ENCODE data around the gene CACNA1H. TPM values are rescaled to one million over a fixed set of nuclear protein-coding genes. Genes with fewer than 3 reads are reported as not detected.

CACNA1H gene
- total and polyA plus RNA-seq, 3 experiments from 2014 or later = 0.31 to 0.42 (median 0.40) TPM

DNA sequence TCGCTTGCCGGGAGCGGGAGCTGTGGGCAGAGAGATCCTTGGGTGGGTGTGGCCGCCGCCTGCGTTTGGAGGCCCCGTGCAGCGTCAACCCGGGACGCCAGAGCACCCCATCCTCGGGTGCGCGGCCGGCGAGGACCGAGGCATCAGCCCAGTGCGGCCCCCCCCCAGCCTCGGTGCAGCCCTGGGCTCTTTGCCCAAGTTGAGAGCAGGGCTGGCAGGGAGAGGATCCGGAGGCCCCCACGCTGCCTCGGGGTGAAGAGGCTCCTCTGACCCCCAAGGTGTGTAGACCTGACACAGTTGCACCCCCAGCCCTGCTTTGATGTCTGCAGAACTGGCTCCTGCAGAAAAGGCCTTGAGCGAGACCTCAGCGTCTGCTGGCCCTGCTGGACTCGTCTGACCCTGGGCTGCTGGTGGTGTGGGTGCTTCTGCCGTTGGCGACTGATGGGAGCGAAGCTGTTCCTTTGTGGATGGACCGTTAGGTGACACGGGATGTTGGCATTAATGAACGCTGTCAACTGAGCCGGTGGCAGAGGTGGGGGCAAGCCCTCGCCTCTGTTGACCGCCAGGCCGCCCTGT is 8.0 kb downstream of the CACNA1H start:
- DNase-seq = no peak
- no peaks in the 10 kb centered on the region for H3K4me1 Mint-ChIP-seq
- no peak overlapping the region for H3K27ac Mint-ChIP-seq
- H3K36me3 ChIP-seq (ENCODE audit: insufficient read depth, low read length) = no peaks in the 10 kb centered on the region
- H3K9me3 Mint-ChIP-seq = no peaks in the 10 kb centered on the region
- ChIA-PET CTCF (interaction anchor here (0.6 kb wide), 1 partner anchor 25 kb away, joined by 3 read pairs; no protein-coding TSS in a partner anchor), POLR2A (no interaction called here)
- H3K27ac ChIP-seq (ENCODE audit: low read depth, low read length) = no peak overlapping the region
- H3K4me3 Mint-ChIP-seq = no peak overlapping the region
- no peaks in the 10 kb centered on the region for H3K4me1 ChIP-seq (ENCODE audit: insufficient read depth, low read length)
- no peaks in the 10 kb centered on the region for H3K9me3 ChIP-seq (ENCODE audit: low read length)
- no peaks in the 10 kb centered on the region for H3K27me3 ChIP-seq (ENCODE audit: insufficient read depth, low read length, poor library complexity, severe bottlenecking)
- no peak overlapping the region for H3K4me3 ChIP-seq (ENCODE audit: low read length)
- H3K36me3 Mint-ChIP-seq = no peaks in the 10 kb centered on the region
- peaks cover 0 to 3% of the 10 kb centered on the region in 2 donors for H3K27me3 Mint-ChIP-seq

GRCh38 chr16:1162701-1163566 is 10.0 kb downstream of the CACNA1H start:
- Mint-ChIP-seq H3K4me1 (no peaks in the 10 kb centered on the region), H3K4me3 (no peak overlapping the region), H3K36me3 (no peaks in the 10 kb centered on the region), H3K9me3 (no peaks in the 10 kb centered on the region), H3K27ac (no peak overlapping the region), H3K27me3 (peaks cover 0 to 3% of the 10 kb centered on the region in 2 donors)
- Histone ChIP-seq H3K9me3 (ENCODE audit: low read length) (no peaks in the 10 kb centered on the region), H3K27ac (ENCODE audit: low read depth, low read length) (no peak overlapping the region), H3K27me3 (ENCODE audit: insufficient read depth, low read length, poor library complexity, severe bottlenecking) (no peaks in the 10 kb centered on the region), H3K4me1 (ENCODE audit: insufficient read depth, low read length) (no peaks in the 10 kb centered on the region), H3K4me3 (ENCODE audit: low read length) (no peak overlapping the region), H3K36me3 (ENCODE audit: insufficient read depth, low read length) (no peaks in the 10 kb centered on the region)
- ChIA-PET POLR2A (no interaction called here), CTCF (no interaction called here)
- no peak for DNase-seq

DNA sequence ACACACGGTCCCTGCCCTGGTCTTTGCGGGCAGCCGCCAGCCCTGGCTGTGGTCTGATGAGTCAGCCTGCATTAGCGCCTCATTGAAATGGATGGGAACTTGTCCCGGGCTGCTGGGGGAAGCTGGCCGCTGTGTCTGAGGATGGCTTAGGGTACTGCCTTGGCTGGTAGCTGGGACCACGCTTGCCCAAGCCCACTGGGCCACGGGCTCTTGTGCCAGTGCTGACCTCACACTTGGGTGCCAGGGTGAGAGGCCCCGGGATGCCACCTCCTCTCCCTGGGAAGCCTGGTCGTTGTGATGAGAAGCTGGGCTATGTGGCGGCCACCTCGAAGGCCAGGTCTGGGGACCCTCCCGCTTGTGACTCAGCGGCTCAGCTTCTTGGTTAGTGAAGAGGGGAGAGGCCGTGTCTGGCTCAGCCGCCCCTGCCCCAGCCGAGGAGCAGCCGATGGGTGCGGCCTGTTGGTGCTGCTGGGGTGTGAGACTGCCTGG is 10.7 kb downstream of the CACNA1H start:
- ChIA-PET POLR2A (no interaction called here), CTCF (no interaction called here)
- Histone ChIP-seq H3K9me3 (ENCODE audit: low read length) (no peaks in the 10 kb centered on the region), H3K36me3 (ENCODE audit: insufficient read depth, low read length) (no peaks in the 10 kb centered on the region), H3K27me3 (ENCODE audit: insufficient read depth, low read length, poor library complexity, severe bottlenecking) (no peaks in the 10 kb centered on the region), H3K4me3 (ENCODE audit: low read length) (no peak overlapping the region), H3K4me1 (ENCODE audit: insufficient read depth, low read length) (no peaks in the 10 kb centered on the region), H3K27ac (ENCODE audit: low read depth, low read length) (no peak overlapping the region)
- no peak overlapping the region for H3K27ac Mint-ChIP-seq
- H3K4me3 Mint-ChIP-seq = no peak overlapping the region
- no peaks in the 10 kb centered on the region for H3K36me3 Mint-ChIP-seq
- H3K27me3 Mint-ChIP-seq = peaks cover 0 to 3% of the 10 kb centered on the region in 2 donors
- no peaks in the 10 kb centered on the region for H3K9me3 Mint-ChIP-seq
- no peaks in the 10 kb centered on the region for H3K4me1 Mint-ChIP-seq
- no peak for DNase-seq

- no peak overlapping the region for H3K4me3 Mint-ChIP-seq
- peaks cover 0 to 3% of the 10 kb centered on the region in 2 donors for H3K27me3 Mint-ChIP-seq
- H3K36me3 ChIP-seq (ENCODE audit: insufficient read depth, low read length) = no peaks in the 10 kb centered on the region
- no peaks in the 10 kb centered on the region for H3K27me3 ChIP-seq (ENCODE audit: insufficient read depth, low read length, poor library complexity, severe bottlenecking)
- H3K4me1 ChIP-seq (ENCODE audit: insufficient read depth, low read length) = no peaks in the 10 kb centered on the region
- ChIA-PET POLR2A (no interaction called here), CTCF (no interaction called here)
- H3K27ac ChIP-seq (ENCODE audit: low read depth, low read length) = no peak overlapping the region
- no peaks in the 10 kb centered on the region for H3K9me3 Mint-ChIP-seq
- no peaks in the 10 kb centered on the region for H3K4me1 Mint-ChIP-seq
- DNase-seq = no peak
- no peaks in the 10 kb centered on the region for H3K9me3 ChIP-seq (ENCODE audit: low read length)
- H3K27ac Mint-ChIP-seq = peak overlapping the region in 1 of 8 donors; percentile 70
- H3K36me3 Mint-ChIP-seq = no peaks in the 10 kb centered on the region
- no peak overlapping the region for H3K4me3 ChIP-seq (ENCODE audit: low read length)
Observed at GRCh38 chr16:1164382-1164781, 11.5 kb downstream of the CACNA1H start.

DNA sequence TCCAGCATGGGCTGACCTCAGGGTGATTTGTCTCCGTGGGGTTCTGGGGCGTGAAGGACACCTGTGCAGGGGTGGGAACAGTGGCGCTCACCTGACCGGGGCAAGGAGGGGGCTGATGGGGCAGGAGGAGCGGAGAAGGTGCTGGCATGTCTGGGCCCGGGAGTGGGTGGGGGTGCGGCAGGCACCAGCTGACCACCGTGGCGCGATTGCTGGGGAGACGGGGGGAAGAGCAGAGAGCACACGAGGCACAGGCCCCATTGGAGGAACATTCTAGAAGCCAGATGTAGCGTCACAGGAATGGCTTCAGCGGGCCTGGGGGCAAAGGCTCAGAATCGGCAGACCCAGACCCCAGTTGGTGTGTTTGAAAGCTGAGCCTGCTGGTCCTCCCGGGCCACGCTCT is 12.1 kb downstream of the CACNA1H start:
- peaks cover 0 to 1% of the 10 kb centered on the region in 2 donors for H3K27me3 Mint-ChIP-seq
- no peaks in the 10 kb centered on the region for H3K9me3 Mint-ChIP-seq
- no peaks in the 10 kb centered on the region for H3K4me1 ChIP-seq (ENCODE audit: insufficient read depth, low read length)
- no peak overlapping the region for H3K27ac Mint-ChIP-seq
- ChIA-PET CTCF (no interaction called here), POLR2A (no interaction called here)
- H3K36me3 ChIP-seq (ENCODE audit: insufficient read depth, low read length) = no peaks in the 10 kb centered on the region
- H3K36me3 Mint-ChIP-seq = no peaks in the 10 kb centered on the region
- H3K4me3 ChIP-seq (ENCODE audit: low read length) = no peak overlapping the region
- H3K4me3 Mint-ChIP-seq = no peak overlapping the region
- H3K9me3 ChIP-seq (ENCODE audit: low read length) = no peaks in the 10 kb centered on the region
- H3K27me3 ChIP-seq (ENCODE audit: insufficient read depth, low read length, poor library complexity, severe bottlenecking) = no peaks in the 10 kb centered on the region
- no peak overlapping the region for H3K27ac ChIP-seq (ENCODE audit: low read depth, low read length)
- no peaks in the 10 kb centered on the region for H3K4me1 Mint-ChIP-seq
- no peak for DNase-seq

DNA sequence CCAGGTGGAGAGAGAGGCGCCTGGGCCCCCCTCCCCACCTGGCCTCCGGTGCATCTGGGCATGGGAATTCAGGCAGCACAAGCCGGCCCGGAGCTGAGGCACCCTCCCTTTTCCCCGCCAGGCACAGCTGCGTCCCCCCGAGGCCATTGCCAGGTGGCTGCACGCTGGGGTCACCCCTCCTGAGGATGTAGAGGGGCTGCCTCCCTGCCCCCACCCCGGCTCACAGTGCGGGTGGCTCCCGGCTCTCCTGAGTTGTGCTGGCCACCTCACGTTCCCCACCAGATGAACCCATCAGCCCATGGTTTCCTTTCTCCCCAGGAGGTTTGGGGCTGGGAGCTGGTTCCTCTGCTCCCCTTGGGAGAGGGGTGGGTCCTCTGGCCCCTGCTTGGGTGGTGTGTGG is 12.6 kb downstream of the CACNA1H start:
- Mint-ChIP-seq H3K27ac (no peak overlapping the region), H3K27me3 (peaks cover 1 to 2% of the 10 kb centered on the region in 2 donors), H3K4me1 (no peaks in the 10 kb centered on the region), H3K36me3 (no peaks in the 10 kb centered on the region), H3K4me3 (no peak overlapping the region), H3K9me3 (no peaks in the 10 kb centered on the region)
- H3K4me1 ChIP-seq (ENCODE audit: insufficient read depth, low read length) = no peaks in the 10 kb centered on the region
- no peaks in the 10 kb centered on the region for H3K27me3 ChIP-seq (ENCODE audit: insufficient read depth, low read length, poor library complexity, severe bottlenecking)
- H3K4me3 ChIP-seq (ENCODE audit: low read length) = no peak overlapping the region
- H3K36me3 ChIP-seq (ENCODE audit: insufficient read depth, low read length) = no peaks in the 10 kb centered on the region
- no peak for DNase-seq
- POLR2A ChIA-PET = no interaction called here
- CTCF ChIA-PET = no interaction called here
- H3K27ac ChIP-seq (ENCODE audit: low read depth, low read length) = no peak overlapping the region
- no peaks in the 10 kb centered on the region for H3K9me3 ChIP-seq (ENCODE audit: low read length)

DNA sequence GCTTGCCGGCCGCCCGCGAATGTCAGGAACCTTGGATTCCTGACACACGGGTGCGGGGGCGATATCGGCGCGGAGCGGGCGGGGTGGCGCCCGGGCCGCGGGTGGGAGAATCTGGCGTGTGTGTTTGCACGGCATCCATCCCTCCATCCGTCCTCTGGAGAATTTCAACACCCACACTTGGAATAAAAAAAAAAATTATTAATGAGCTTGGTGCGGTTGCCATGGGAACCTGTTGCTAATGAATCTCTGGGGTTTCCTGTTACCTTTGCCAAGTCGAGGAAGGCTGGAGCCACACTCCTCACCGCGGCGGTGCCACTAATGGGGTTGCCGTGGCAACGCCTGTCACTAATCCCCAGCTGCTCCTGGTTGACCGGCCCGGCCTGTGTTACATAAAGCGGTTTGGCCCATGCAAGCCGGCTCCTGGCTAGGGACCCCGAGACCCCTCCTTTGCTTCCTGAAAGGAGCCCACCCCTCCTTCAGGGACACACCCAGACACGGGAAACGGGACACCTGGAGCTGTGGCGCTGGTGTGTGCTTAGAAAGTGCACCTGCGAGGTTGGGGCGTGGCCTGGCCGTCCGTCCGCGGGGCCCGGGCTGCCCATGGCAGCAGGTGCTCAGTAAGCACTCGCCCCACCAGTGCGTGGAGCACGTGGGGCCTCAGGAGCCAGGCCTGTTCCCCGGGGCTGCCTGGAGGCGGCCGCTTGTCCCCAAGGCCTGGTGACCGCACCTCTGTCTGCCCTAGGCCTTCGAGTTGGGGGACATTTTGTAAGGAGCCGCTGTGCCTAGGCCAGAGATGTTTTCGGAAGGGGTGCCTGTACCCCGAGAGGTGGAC is 14.6 kb downstream of the CACNA1H start:
- no peaks in the 10 kb centered on the region for H3K4me1 ChIP-seq (ENCODE audit: insufficient read depth, low read length)
- H3K9me3 ChIP-seq (ENCODE audit: low read length) = no peaks in the 10 kb centered on the region
- Mint-ChIP-seq H3K4me3 (no peak overlapping the region), H3K27ac (no peak overlapping the region), H3K36me3 (no peaks in the 10 kb centered on the region), H3K9me3 (no peaks in the 10 kb centered on the region), H3K27me3 (peaks cover 0 to 4% of the 10 kb centered on the region in 2 donors), H3K4me1 (no peaks in the 10 kb centered on the region)
- ChIA-PET CTCF (no interaction called here), POLR2A (no interaction called here)
- H3K27ac ChIP-seq (ENCODE audit: low read depth, low read length) = no peak overlapping the region
- no peaks in the 10 kb centered on the region for H3K36me3 ChIP-seq (ENCODE audit: insufficient read depth, low read length)
- H3K27me3 ChIP-seq (ENCODE audit: insufficient read depth, low read length, poor library complexity, severe bottlenecking) = no peaks in the 10 kb centered on the region
- DNase-seq = no peak
- no peak overlapping the region for H3K4me3 ChIP-seq (ENCODE audit: low read length)

GRCh38 chr16:1168837-1169236 is 15.9 kb downstream of the CACNA1H start:
- Histone ChIP-seq H3K27me3 (ENCODE audit: insufficient read depth, low read length, poor library complexity, severe bottlenecking) (no peaks in the 10 kb centered on the region), H3K27ac (ENCODE audit: low read depth, low read length) (no peak overlapping the region), H3K4me3 (ENCODE audit: low read length) (no peak overlapping the region), H3K4me1 (ENCODE audit: insufficient read depth, low read length) (no peaks in the 10 kb centered on the region), H3K36me3 (ENCODE audit: insufficient read depth, low read length) (no peaks in the 10 kb centered on the region), H3K9me3 (ENCODE audit: low read length) (no peaks in the 10 kb centered on the region)
- H3K36me3 Mint-ChIP-seq = no peaks in the 10 kb centered on the region
- H3K4me1 Mint-ChIP-seq = no peaks in the 10 kb centered on the region
- ChIA-PET POLR2A (no interaction called here), CTCF (no interaction called here)
- peaks cover 2 to 4% of the 10 kb centered on the region in 2 donors for H3K27me3 Mint-ChIP-seq
- no peak overlapping the region for H3K27ac Mint-ChIP-seq
- no peak overlapping the region for H3K4me3 Mint-ChIP-seq
- H3K9me3 Mint-ChIP-seq = no peaks in the 10 kb centered on the region
- no peak for DNase-seq

Measured in CD8-positive, alpha-beta memory T cell (primary cell).